Endothelial cell of hepatic sinusoid (primary cell): ENCODE data around the gene FCHO2.
"Not testable (repeated sequence)": the region's sequence is repeated elsewhere in the genome, so short reads cannot be mapped to it uniquely, and the experiment has no call there.

Experiments used
- in situ Hi-C: cut with HindIII; loops from 2 replicates; pipeline ENCODE4 v1.10.0; 2017; ENCODE audit warnings: low sequenced_read_pairs

The FCHO2 gene

DNA sequence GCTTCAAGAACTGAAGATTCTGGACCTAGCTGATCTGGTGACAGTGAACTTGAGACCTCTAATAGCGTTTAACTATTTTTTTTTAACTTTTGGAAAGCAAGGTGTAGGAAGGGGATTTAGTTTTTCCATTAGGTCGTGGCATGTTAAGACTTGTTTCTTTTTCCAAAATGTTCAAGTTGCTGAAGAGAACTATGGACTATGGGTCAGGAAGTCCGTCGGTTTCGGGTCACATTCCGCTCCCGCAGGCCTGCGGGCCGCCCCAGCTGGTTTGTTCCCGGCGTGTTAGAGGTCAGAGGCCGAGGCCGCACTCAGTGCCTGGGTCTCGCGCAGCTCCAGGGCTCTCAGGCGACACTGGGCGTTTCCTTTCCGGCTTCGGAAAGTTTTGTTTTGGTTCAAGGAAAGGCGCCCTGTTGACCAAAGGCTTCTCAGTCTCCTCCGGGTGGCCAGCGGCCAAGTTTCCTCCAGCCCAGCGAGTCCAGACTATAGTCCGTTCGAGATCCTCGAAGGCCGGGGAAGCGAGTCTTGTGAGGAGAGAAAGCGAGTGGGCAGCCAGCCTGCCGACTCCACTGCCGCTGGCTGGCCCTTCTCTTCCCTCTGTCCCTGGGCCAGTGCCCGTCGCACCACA, 586 bp upstream of the FCHO2 start:
- in situ Hi-C loops, result no loop called here

DNA sequence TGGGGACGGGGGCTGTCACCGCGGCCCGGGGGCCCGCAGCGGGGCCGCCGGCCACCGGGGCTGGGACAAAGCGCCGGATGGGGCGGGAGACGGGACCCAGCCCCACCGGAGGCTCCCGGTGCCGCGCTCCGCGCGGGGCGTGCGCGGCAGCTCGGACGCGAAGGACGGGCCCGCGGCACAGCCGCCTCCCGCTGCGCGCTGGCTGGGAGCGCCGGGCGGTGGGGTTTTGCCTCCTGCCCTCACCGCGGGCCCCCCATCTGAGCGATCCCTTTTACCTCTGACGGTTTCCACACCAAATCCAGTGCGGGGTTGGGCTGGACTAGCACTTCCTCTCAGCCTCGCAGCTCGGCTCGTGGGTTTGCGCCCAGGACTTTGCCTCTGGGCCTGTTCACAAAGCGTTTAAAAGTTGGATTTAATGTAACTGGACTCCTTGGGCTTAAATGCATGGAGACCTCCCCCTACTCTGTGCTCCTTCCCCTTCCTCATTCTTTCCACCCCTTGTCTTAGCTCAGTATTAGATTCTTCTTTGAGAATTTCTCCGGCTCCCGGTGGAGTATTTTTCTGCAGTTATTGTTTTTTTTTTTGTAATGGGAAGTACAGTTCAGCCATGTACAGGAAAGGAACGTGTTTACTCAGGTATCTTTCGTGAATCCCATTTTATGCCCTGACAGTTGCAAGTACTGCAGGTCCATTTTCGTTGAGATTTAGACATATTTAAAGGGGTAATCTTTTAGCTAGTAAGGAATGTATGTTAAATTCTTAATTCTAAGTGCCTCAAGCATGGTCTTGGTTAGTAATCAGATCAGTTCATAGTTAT, 691 bp downstream of the FCHO2 start:
- in situ Hi-C loops, result no loop called here

DNA sequence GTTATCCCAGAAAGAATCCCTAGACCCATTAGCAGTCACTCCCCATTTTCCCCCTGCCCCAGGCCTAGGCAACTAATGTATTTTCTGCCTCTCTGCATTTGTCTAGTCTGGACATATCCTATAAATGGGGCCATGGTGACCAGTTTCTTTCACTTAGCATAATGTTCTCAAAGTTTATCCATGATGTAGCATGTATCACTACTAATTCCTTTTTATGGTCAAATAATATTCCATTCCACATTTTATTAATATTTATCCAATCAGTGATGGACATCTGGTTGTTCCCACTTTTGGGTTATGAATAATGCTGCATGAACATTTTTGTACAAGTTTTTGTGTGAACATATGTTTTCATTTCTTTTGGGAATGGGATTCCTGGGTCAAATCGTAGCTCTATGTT, 1.5 kb downstream of the FCHO2 start:
- in situ Hi-C loops, result no loop called here

DNA sequence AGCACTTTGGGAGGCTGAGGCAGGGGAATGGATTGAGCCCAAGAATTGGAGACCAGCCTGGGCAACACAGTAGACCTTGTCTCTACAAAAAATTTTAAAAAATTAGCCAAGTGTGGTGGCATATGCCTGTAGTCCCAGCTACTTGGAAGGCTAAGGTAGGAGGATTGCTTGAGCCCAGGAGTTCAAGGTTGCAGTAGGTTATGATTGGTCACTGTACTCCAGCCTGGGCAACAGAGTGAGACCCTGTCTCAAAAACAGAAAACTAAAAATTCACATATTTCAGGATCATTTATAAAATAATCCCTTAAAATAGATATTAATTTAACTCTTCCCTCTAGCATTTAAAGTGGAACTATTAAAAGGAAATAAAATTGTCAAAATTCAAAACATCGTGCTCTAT, 3.4 kb downstream of the FCHO2 start:
- in situ Hi-C loops, result no loop called here

DNA sequence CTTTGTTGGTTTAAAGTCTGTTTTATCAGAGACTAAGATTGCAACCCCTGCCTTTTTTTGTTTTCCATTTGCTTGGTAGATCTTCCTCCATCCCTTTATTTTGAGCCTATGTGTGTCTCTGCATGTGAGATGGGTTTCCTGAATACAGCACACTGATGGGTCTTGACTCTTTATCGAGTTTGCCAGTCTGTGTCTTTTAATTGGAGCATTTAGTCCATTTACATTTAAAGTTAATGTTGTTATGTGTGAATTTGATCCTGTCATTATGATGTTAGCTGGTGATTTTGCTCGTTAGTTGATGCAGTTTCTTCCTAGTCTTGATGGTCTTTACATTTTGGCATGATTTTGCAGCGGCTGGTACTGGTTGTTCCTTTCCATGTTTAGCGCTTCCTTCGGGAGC, 18.6 kb downstream of the FCHO2 start:
- in situ Hi-C loops, result not testable (repeated sequence)

DNA sequence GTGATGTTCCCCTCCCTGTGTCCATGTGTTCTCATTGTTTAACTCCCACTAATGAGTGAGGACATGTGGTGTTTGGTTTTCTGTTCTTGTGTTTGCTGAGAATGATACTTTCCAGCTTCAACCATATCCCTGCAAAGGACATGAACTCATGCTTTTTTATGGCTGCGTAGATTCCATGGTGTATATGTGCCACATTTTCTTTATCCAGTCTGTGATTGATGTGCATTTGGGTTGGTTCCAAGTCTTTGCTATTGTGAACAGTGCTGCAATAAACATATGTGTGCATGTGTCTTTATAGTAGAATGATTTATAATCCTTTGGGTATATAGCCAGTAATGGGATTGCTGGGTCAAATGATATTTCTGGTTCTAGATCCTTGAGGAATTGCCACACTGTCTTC, 21.0 kb downstream of the FCHO2 start:
- in situ Hi-C loops, result not testable (repeated sequence)

DNA sequence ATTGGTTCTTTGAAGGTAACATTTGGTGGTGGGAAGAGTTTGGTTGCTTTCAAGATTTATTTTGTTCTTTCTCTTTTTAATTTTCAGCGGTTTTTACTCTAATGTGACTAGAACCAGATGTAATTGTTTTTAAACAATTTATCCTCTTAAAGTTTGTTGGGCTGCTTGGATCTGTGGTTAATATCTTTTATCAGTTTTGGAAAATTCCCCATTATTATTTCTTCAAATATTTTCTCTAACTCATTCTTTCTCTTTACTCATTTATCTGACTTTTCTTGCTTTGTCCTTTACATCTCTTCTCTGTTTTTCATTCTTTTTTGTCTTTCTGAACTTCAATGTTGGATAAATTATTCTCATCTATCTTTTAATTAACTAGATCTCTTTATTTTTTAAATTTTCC, 29.9 kb downstream of the FCHO2 start:
- in situ Hi-C loops, result no loop called here

DNA sequence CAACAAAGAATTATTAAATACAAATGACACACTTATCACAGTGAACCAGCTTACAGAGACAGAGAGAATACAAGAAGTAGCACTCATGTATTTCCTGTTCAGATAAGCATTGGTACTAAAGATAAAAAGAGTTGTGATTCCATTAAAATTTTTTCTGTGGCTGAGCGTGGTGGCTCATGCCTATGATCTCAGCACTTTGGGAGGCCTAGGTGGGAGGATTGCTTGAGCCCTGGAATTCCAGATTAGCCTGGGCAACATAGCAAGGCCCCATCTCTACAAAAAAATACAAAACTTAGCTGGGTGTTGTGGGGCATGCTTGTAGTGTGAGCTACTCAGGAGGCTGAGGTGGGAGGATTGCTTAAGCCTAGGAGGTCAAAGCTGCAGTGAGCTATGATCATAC, 32.9 kb downstream of the FCHO2 start:
- in situ Hi-C loops, result no loop called here

DNA sequence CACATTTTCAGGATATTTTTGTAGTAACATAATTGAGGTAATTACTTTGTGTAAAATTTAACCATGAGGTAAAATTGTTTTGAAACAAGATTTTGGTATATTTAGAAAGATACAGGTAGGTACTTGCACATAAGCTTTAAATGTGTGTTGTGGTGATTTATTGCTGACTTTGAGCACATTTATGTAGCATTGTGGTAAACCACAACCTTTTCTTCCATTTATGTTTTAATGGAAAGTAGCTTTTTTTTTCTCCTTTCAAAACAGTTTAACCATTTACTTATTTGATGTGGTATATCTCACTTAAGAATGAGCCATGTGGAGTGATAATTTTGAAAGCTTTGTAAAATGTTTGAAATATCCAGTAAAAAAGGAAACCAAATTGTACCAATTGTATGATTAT, 35.6 kb downstream of the FCHO2 start:
- in situ Hi-C loops, result no loop called here

DNA sequence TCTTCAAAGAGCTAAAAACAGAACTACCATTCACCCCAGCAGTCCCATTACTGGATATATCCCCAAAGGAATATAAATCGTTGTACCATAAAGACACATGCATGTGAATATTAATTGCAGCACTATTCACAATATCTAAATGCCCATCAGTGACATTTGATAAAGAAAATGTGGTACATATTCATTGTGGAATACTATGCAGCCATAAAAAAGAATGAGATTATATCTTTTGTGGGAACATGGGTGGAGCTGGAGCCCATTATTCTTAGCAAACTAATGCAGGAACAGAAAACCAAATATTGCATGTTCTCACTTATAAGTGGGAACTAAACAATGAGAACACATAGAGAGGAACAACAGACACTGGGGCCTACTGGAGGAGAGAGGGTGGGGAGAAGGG, 38.7 kb downstream of the FCHO2 start:
- in situ Hi-C loops, result no loop called here

DNA sequence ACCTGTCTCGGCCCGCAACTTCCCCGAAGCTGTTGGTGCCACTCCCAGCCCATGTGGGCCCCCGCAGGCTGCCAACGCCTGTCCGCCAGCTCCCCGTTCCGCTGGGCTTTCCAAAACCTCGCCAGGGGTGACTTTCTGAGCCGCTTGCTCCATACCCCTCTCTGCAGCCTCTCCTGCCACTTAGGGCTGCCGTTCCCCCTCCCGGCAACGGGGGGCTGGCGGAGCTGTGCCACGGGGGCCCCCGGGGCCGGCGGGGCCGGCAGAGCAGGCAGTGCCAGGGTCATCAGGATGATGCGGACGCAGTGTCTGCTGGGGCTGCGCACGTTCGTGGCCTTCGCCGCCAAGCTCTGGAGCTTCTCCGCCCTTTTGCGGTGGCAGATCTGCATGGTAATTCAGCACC, 40.8 kb downstream of the FCHO2 start:
- in situ Hi-C loops, result no loop called here

DNA sequence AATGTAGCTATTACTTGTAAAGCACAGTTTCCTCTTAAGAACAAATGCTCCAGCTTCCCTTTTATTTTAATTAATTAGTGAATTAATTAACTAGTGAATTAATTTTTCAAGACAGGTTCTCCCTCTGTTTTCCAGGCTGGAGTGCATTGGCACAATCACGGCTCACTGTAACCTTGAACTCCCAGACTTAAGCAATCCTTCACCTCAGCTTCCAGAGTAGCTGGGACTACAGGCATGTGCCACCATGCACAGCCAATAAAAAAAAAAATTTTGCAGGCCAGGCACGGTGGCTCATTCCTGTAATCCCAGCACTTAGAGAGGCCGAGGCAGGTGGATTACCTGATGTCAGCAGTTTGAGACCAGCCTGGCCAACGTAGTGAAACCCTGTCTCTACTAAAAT, 44.1 kb downstream of the FCHO2 start:
- in situ Hi-C loops, result loop anchor here (25.0 kb wide), 1 partner anchor 88 kb away; no protein-coding TSS in a partner anchor

DNA sequence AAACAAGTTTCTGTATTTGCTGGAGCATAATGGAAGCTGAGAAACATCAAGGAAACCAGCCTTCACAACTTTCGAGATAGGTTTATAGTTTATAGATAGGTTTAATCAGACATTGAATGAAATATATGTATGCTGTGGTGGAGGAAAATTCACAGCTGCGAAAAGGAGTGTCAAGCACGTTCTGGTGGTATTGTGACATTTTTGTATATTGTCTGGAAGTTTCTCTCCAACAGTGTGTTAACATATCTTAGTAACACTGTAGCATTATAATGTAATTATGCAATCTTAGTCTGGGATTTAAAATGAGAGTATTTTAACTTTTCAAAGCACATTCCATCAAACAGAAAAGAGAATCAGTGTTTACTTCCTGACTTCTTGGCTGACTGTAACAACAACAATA, 50.0 kb downstream of the FCHO2 start:
- in situ Hi-C loops, result loop anchor here (25.0 kb wide), 1 partner anchor 94 kb away; no protein-coding TSS in a partner anchor

DNA sequence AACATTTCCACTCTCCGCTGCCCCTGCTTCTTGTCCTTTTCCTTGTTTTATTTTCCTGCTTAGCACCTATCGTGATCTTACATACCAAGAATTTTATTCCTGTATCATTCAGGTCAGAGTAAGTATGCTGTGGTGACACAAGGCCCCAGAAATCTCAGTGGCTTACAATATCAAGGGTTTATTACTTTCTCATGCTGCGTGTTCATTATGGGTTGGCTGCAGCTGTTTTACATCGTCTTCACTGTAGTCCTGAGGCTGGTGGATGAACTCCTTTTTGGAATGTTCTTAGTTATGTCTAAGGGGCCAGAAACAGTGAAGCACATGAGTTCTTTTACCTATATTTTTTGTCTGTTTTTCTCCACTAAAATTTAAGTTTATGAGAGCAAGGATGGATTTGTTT, 51.2 kb downstream of the FCHO2 start:
- in situ Hi-C loops, result loop anchor here (25.0 kb wide), 1 partner anchor 95 kb away; no protein-coding TSS in a partner anchor

DNA sequence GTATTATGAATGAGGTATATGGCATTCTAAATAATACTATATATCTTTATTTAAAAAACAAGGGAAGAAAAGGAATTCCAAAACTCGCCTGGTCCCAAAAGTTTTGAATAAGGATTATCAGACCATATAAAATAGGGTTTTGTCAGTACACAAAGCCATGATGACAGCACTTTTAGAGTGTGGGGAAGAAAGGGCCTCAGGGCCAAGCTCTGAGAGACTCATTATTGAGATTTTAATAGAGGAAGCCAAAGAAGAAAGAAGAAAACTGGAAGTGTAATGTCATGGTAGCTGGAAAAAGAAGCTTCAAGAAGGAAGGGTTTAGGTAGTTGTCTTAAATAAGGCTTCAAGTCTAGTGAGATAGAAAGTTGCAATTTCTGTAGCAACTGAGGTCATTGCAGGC, 53.0 kb downstream of the FCHO2 start:
- in situ Hi-C loops, result loop anchor here (25.0 kb wide), 1 partner anchor 97 kb away; no protein-coding TSS in a partner anchor

DNA sequence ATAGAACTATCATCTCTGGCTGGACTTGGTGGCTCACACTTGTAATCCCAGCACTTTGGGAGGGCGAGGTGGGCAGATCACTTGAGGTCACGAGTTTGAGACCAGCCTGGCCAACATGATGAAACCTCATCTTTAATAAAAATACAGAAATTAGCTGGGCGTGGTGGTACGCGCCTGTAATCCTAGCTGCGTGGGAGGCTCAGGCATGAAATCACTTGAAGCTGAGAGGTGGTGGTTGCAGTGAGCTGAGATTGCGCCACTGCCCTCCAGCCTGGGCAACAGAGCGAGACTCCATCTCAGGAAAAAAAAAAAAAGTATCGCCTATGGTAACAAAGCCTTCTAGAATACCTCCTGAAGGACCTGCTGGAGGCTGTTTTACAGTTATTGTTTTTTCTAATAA, 55.8 kb downstream of the FCHO2 start:
- in situ Hi-C loops, result loop anchor here (25.0 kb wide), 1 partner anchor 99 kb away; no protein-coding TSS in a partner anchor

DNA sequence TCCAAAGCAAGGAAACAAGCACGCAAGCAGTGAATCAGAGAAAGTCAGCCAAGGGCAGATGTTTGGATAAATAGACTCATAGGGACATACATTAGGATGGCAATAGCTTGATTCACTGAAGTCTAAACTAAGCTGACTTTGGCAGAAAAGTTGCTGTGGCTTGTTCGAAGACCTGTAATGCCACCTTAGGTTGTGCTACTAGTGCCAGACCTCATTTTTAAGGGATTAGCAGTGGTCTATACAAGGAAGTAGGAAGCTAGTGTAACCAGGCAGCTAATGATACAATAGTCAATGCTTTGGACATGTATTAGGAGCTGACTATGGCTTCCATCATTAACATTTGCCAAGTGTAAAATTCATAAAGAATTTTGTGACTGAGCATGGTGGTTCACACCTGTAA, 63.1 kb downstream of the FCHO2 start:
- in situ Hi-C loops, result loop anchor here (25.0 kb wide), 1 partner anchor 107 kb away; no protein-coding TSS in a partner anchor

DNA sequence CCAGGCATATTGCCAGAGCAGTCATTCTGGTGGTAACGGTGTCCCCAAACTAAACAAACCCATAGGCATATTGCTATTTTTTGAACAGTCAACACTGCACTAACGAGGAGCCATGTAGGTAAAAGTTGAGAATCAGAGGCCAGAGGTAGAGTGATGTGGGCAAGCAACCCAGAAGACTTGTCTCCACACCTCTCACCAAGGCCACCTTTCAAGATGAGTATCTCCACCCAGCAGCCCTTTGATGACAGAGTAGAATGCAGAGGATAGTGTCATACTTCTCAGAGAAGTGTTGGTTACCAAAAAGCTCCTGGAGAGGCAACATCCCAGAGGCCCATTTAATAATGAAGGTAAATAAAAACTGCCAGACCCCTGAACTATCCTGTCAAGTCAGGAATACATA, 63.9 kb downstream of the FCHO2 start:
- in situ Hi-C loops, result loop anchor here (25.0 kb wide), 1 partner anchor 107 kb away; no protein-coding TSS in a partner anchor

DNA sequence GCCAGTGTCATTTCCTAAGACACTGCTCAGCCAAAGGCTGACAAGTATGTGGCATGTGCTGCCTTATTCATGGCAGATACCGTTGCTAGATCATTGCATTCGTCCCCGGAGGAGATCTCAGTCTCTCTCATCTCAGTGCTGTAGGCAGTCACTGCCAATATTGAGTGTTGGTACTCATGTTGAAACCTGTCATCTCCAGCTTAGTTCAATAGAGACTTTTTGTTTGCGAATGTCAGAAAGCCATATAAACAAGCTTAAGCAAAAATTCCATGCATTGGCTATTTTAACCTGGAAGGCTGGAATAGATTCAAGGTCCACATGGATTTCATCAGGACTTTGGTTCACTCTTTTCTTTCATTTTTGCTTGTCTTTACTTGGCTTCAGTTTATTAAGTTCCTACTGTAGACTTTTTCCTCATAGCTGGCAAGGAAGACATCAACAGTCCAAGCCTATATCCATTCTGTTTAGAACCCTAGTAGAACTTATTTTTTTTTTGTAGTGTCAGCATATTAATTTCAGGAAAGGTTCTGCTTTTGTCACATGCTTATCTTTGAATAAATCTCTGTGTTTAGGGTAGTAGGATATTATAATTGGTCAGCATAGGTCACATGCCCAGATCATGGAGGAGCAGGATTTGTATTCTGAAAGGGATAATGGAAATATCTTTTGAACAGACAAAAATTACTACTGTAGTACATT, 66.8 kb downstream of the FCHO2 start:
- in situ Hi-C loops, result loop anchor here (25.0 kb wide), 1 partner anchor 110 kb away; no protein-coding TSS in a partner anchor

DNA sequence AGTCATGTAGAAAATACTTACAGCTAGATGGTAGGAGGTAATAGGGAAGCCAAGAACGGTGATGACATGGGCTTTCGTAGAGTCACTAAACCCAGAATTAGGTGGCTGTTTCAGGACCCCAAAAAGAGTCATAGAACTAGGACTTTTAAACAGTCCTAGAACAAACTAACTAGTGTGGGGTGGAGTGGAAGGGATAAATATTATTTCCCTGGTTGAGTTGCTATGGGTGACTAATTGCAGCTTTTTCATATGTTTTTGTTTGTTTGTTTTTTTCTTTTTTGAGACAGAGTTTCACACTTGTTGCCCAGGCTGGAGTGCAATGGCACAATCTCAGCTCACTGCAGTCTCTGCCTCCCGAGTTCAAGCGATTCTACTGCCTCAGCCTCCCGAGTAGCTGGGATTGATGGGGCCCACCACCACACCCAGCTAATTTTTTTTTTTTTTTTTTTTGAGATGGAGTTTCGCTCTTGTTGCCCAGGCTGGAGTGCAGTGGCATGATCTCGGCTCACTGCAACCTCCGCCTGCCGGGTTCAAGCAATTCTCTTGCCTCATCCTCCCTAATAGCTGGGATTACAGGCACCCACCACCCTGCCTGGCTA, 69.2 kb downstream of the FCHO2 start:
- in situ Hi-C loops, result loop anchor here (25.0 kb wide), 1 partner anchor 113 kb away; no protein-coding TSS in a partner anchor

DNA sequence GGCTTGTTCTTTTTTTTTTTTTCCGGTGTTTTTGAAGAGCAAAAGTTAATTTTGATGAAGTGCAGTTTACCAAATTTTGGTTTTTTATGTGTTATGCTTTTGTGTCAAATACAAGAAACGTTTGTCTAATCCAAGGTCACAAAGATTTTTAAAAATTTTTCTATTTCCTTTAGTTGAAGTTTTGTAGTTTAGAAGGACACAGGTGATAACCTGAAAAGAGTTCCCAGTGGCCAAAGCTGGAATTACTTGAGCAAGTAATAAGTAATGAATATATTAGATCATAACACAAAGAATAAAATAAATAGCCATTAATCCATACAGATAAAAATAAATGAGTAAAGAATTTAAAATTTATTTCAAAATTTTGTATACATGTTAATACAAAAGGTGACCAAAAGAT, 71.5 kb downstream of the FCHO2 start:
- in situ Hi-C loops, result no loop called here
